ENCODE results near the gene ARHGAP15. TPM values are rescaled to one million over a fixed set of nuclear protein-coding genes. Genes with fewer than 3 reads are reported as not detected.

Gene ARHGAP15
- total RNA-seq, 1 donor from 2014 or later: not detected

GRCh38 chr2:143252138-143252907, 123.1 kb downstream of the ARHGAP15 start:
- H3K4me1 Mint-ChIP-seq (ENCODE audit: low read depth, unreplicated experiment): no peaks in the 10 kb centered on the region
- Histone ChIP-seq H3K79me2 (ENCODE audit: insufficient read depth, low read length) (no peaks in the 10 kb centered on the region), H3K9me3 (ENCODE audit: insufficient read depth, low read depth, low read length) (no peaks in the 10 kb centered on the region), H4K20me1 (ENCODE audit: insufficient read depth, low read length) (no peaks in the 10 kb centered on the region), H3K9ac (ENCODE audit: low read length) (no peak overlapping the region), H3K27ac (ENCODE audit: low read depth, low read length) (no peak overlapping the region), H3K27me3 (ENCODE audit: insufficient read depth, low read length) (no peaks in the 10 kb centered on the region), H3K4me3 (ENCODE audit: insufficient read depth, low read depth, low read length) (no peak overlapping the region), H3K4me2 (ENCODE audit: low read length) (no peak overlapping the region), H3K36me3 (ENCODE audit: insufficient read depth, low read length) (no peaks in the 10 kb centered on the region), H3K4me1 (ENCODE audit: insufficient read depth, low read length) (no peaks in the 10 kb centered on the region), H2AFZ (ENCODE audit: low read depth, low read length) (no peak overlapping the region)
- no peak for FAIRE-seq
- H3K27me3 Mint-ChIP-seq (ENCODE audit: low read depth, unreplicated experiment): no peaks in the 10 kb centered on the region
- no peak for DNase-seq (ENCODE audit: low read depth)
- no peaks in the 10 kb centered on the region for H3K36me3 Mint-ChIP-seq (ENCODE audit: low read depth, unreplicated experiment)
- TF ChIP-seq EZH2 (IDR thresholded peaks at IDR 0.05; ENCODE audit: insufficient read depth, low read length) (no peak), CTCF (IDR thresholded peaks at IDR 0.05; ENCODE audit: insufficient read depth, low read depth, low read length) (no peak)
- H3K27ac Mint-ChIP-seq (ENCODE audit: unreplicated experiment): no peak overlapping the region
- H3K9me3 Mint-ChIP-seq (ENCODE audit: unreplicated experiment): no peaks in the 10 kb centered on the region
- H3K4me3 Mint-ChIP-seq (ENCODE audit: unreplicated experiment): no peak overlapping the region

- H3K27ac Mint-ChIP-seq (ENCODE audit: unreplicated experiment): no peak overlapping the region
- DNase-seq (ENCODE audit: low read depth): no peak
- H3K36me3 Mint-ChIP-seq (ENCODE audit: low read depth, unreplicated experiment): no peaks in the 10 kb centered on the region
- no peak overlapping the region for H3K4me3 ChIP-seq (ENCODE audit: insufficient read depth, low read depth, low read length)
- no peaks in the 10 kb centered on the region for H3K27me3 ChIP-seq (ENCODE audit: insufficient read depth, low read length)
- H3K9ac ChIP-seq (ENCODE audit: low read length): no peak overlapping the region
- no peaks in the 10 kb centered on the region for H3K36me3 ChIP-seq (ENCODE audit: insufficient read depth, low read length)
- no peak overlapping the region for H3K27ac ChIP-seq (ENCODE audit: low read depth, low read length)
- H3K4me3 Mint-ChIP-seq (ENCODE audit: unreplicated experiment): no peak overlapping the region
- H3K9me3 ChIP-seq (ENCODE audit: insufficient read depth, low read depth, low read length): no peaks in the 10 kb centered on the region
- TF ChIP-seq CTCF (IDR thresholded peaks at IDR 0.05; ENCODE audit: insufficient read depth, low read depth, low read length) (no peak), EZH2 (IDR thresholded peaks at IDR 0.05; ENCODE audit: insufficient read depth, low read length) (no peak)
- H3K9me3 Mint-ChIP-seq (ENCODE audit: unreplicated experiment): no peaks in the 10 kb centered on the region
- no peak for FAIRE-seq
- no peaks in the 10 kb centered on the region for H3K4me1 Mint-ChIP-seq (ENCODE audit: low read depth, unreplicated experiment)
- no peaks in the 10 kb centered on the region for H3K4me1 ChIP-seq (ENCODE audit: insufficient read depth, low read length)
- H3K4me2 ChIP-seq (ENCODE audit: low read length): no peak overlapping the region
- H3K27me3 Mint-ChIP-seq (ENCODE audit: low read depth, unreplicated experiment): no peaks in the 10 kb centered on the region
- no peak overlapping the region for H2AFZ ChIP-seq (ENCODE audit: low read depth, low read length)
- no peaks in the 10 kb centered on the region for H3K79me2 ChIP-seq (ENCODE audit: insufficient read depth, low read length)
- no peaks in the 10 kb centered on the region for H4K20me1 ChIP-seq (ENCODE audit: insufficient read depth, low read length)
These were observed 124.9 kb downstream of the ARHGAP15 start for GRCh38 chr2:143254110-143254509.

GRCh38 chr2:143255086-143255485, 125.9 kb downstream of the ARHGAP15 start:
- Histone ChIP-seq H3K9me3 (ENCODE audit: insufficient read depth, low read depth, low read length) (no peaks in the 10 kb centered on the region), H3K9ac (ENCODE audit: low read length) (no peak overlapping the region), H3K4me2 (ENCODE audit: low read length) (no peak overlapping the region), H3K4me1 (ENCODE audit: insufficient read depth, low read length) (no peaks in the 10 kb centered on the region), H3K4me3 (ENCODE audit: insufficient read depth, low read depth, low read length) (no peak overlapping the region), H3K27ac (ENCODE audit: low read depth, low read length) (no peak overlapping the region), H3K79me2 (ENCODE audit: insufficient read depth, low read length) (no peaks in the 10 kb centered on the region), H2AFZ (ENCODE audit: low read depth, low read length) (no peak overlapping the region), H4K20me1 (ENCODE audit: insufficient read depth, low read length) (no peaks in the 10 kb centered on the region), H3K36me3 (ENCODE audit: insufficient read depth, low read length) (no peaks in the 10 kb centered on the region), H3K27me3 (ENCODE audit: insufficient read depth, low read length) (no peaks in the 10 kb centered on the region)
- no peaks in the 10 kb centered on the region for H3K9me3 Mint-ChIP-seq (ENCODE audit: unreplicated experiment)
- no peak overlapping the region for H3K27ac Mint-ChIP-seq (ENCODE audit: unreplicated experiment)
- DNase-seq (ENCODE audit: low read depth) (no peak), FAIRE-seq (no peak)
- no peaks in the 10 kb centered on the region for H3K4me1 Mint-ChIP-seq (ENCODE audit: low read depth, unreplicated experiment)
- no peak for TF ChIP-seq EZH2 (IDR thresholded peaks at IDR 0.05; ENCODE audit: insufficient read depth, low read length)
- TF ChIP-seq CTCF (IDR thresholded peaks at IDR 0.05; ENCODE audit: insufficient read depth, low read depth, low read length): no peak
- H3K36me3 Mint-ChIP-seq (ENCODE audit: low read depth, unreplicated experiment): no peaks in the 10 kb centered on the region
- no peak overlapping the region for H3K4me3 Mint-ChIP-seq (ENCODE audit: unreplicated experiment)
- H3K27me3 Mint-ChIP-seq (ENCODE audit: low read depth, unreplicated experiment): no peaks in the 10 kb centered on the region
